OCI-LY7 (cell line): ENCODE data around the gene PPP3CA. TPM values are rescaled to one million over a fixed set of nuclear protein-coding genes. Genes with fewer than 3 reads are reported as not detected.

Experiments
- BruUV-seq: library from RNA; stranded (reverse); fragments of 400-500 nt; replicated peaks from 2 replicates; lab custom pipeline; 2021; lab: Mats Ljungman, UMichigan
- CTCF ChIA-PET: fragments of 300-600 bp; sonication (Branson Sonifier 250); formaldehyde crosslinking; loops from one replicate; lab custom pipeline; 2022; ENCODE audit warnings: antibody characterized with exemption; ENCODE audit not compliant: unreplicated experiment; lab: Charles Lee
- POLR2A ChIA-PET: fragments of 300-600 bp; sonication (Branson Sonifier 250); formaldehyde crosslinking; loops from one replicate; lab custom pipeline; 2022; ENCODE audit warnings: antibody characterized with exemption; lab: Charles Lee
- DNase-seq: peaks from one replicate; pipeline ENCODE4 v3.0.0-alpha.2; 2015; ENCODE audit warnings: low spot score
- H2AFZ ChIP-seq: fragments of 200-600 bp; sonication (generic), shearing (Covaris generic); 2 replicates; pipeline ENCODE4 v1.6.1; 2014; ENCODE audit warnings: mild to moderate bottlenecking, antibody characterized with exemption, low read length, moderate library complexity
- H3K27ac ChIP-seq: fragments of 200-600 bp; sonication (generic); 2 replicates; pipeline ENCODE4 v1.5.1; 2014; ENCODE audit warnings: mixed run types, low read depth, mild to moderate bottlenecking, moderate library complexity, low read length, inconsistent platforms; ENCODE audit not compliant: poor library complexity, severe bottlenecking
- H3K36me3 ChIP-seq: fragments of 200-600 bp; sonication (generic); 2 replicates; pipeline ENCODE4 v1.6.1; 2014; ENCODE audit warnings: mild to moderate bottlenecking, antibody characterized with exemption, low read length, moderate library complexity, mixed read lengths; ENCODE audit not compliant: insufficient read depth
- H3K4me1 ChIP-seq: fragments of 200-600 bp; sonication (generic); 2 replicates; pipeline ENCODE4 v1.5.1; 2014; ENCODE audit warnings: mild to moderate bottlenecking, low read length; ENCODE audit not compliant: insufficient read depth, poor library complexity, severe bottlenecking
- H3K4me2 ChIP-seq: fragments of 200-600 bp; sonication (generic); 2 replicates; pipeline ENCODE4 v1.6.1; 2014; ENCODE audit warnings: mild to moderate bottlenecking, low read length
- H3K4me3 ChIP-seq: fragments of 200-600 bp; sonication (generic); 2 replicates; pipeline ENCODE4 v1.5.1; 2014; ENCODE audit warnings: mild to moderate bottlenecking, low read depth, low read length; ENCODE audit not compliant: poor library complexity, severe bottlenecking
- H3K79me2 ChIP-seq: fragments of 200-600 bp; sonication (generic); 2 replicates; pipeline ENCODE4 v1.6.1; 2016; ENCODE audit warnings: low read depth, mild to moderate bottlenecking, low read length, moderate library complexity, mixed read lengths; ENCODE audit not compliant: insufficient read depth
- H3K9me2 ChIP-seq: fragments of 200-600 bp; sonication (generic); 2 replicates; pipeline ENCODE4 v1.6.1; 2016; ENCODE audit warnings: mild to moderate bottlenecking, low read length, mixed read lengths; ENCODE audit not compliant: insufficient read depth
- H3K9me3 ChIP-seq: fragments of 200-600 bp; sonication (generic); 2 replicates; pipeline ENCODE4 v1.6.1; 2014; ENCODE audit warnings: mild to moderate bottlenecking, mixed run types, low read length, mixed read lengths
- H4K20me1 ChIP-seq: fragments of 200-600 bp; sonication (generic); 2 replicates; pipeline ENCODE4 v1.6.1; 2014; ENCODE audit warnings: mild to moderate bottlenecking, antibody characterized with exemption, low read length, moderate library complexity, mixed read lengths; ENCODE audit not compliant: insufficient read depth
- EZH2phosphoT487 ChIP-seq: fragments of 200-600 bp; sonication (generic); IDR thresholded peaks from 2 replicates; pipeline ENCODE4 v1.6.1; 2018; ENCODE audit warnings: low read depth, borderline replicate concordance, mild to moderate bottlenecking, mixed run types, antibody characterized with exemption, low read length, moderate library complexity, mixed read lengths
- intact Hi-C: fragments of 100-400 bp; cut with micrococcal nuclease; formaldehyde crosslinking; loops from one replicate; pipeline ENCODE4 v1.10.0; 2022; ENCODE audit not compliant: unreplicated experiment
- total RNA-seq, 2 experiments: library from RNA; depleted of rRNA in 1 of 2; stranded (reverse); fragments of >200 nt in 1 of 2; shearing (Covaris generic) in 1 of 2; gene quantifications; 2 replicates each; pipeline ENCODE4 v1.2.3, GENCODE V29; 2014 to 2022
- TF ChIP-seq, protein P1 (sequence below): fragments of 200-600 bp; sonication (generic); conservative IDR thresholded peaks from 2 replicates; pipeline ENCODE4 v1.5.1; 2014; ENCODE audit warnings: mild to moderate bottlenecking, antibody characterized with exemption, low read length, moderate library complexity, mixed read lengths

The PPP3CA gene
- total RNA-seq, 2 experiments from 2014 or later: 9.2 to 13.6 TPM

GRCh38 chr4:101339332-101339731 is 8.0 kb downstream of the PPP3CA start:
- no peak overlapping the region for H2AFZ ChIP-seq
- no peaks in the 10 kb centered on the region for H3K36me3 ChIP-seq
- no peak for TF ChIP-seq EZH2phosphoT487
- TF ChIP-seq, protein P1, sequence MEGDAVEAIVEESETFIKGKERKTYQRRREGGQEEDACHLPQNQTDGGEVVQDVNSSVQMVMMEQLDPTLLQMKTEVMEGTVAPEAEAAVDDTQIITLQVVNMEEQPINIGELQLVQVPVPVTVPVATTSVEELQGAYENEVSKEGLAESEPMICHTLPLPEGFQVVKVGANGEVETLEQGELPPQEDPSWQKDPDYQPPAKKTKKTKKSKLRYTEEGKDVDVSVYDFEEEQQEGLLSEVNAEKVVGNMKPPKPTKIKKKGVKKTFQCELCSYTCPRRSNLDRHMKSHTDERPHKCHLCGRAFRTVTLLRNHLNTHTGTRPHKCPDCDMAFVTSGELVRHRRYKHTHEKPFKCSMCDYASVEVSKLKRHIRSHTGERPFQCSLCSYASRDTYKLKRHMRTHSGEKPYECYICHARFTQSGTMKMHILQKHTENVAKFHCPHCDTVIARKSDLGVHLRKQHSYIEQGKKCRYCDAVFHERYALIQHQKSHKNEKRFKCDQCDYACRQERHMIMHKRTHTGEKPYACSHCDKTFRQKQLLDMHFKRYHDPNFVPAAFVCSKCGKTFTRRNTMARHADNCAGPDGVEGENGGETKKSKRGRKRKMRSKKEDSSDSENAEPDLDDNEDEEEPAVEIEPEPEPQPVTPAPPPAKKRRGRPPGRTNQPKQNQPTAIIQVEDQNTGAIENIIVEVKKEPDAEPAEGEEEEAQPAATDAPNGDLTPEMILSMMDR: no peak
- no peaks in the 10 kb centered on the region for H3K79me2 ChIP-seq
- H3K4me1 ChIP-seq: peaks cover 10% of the 10 kb centered on the region
- intact Hi-C loops: no loop called here
- H3K9me3 ChIP-seq: no peaks in the 10 kb centered on the region
- H3K27ac ChIP-seq: no peak overlapping the region
- ChIA-PET CTCF (no interaction called here), POLR2A (interaction anchor here (0.8 to 1.2 kb wide), 3 partner anchors 10 to 80 kb away, joined by 3 to 4 read pairs (median 3); no protein-coding TSS in a partner anchor)
- H3K4me3 ChIP-seq: no peak overlapping the region
- DNase-seq: no peak
- no peak overlapping the region for H3K4me2 ChIP-seq
- no TSS peak for BruUV-seq
- peaks cover 5% of the 10 kb centered on the region; the same call in 1 of the 2 replicates for H4K20me1 ChIP-seq
- H3K9me2 ChIP-seq: no peaks in the 10 kb centered on the region

GRCh38 chr4:101337688-101338087 is 9.6 kb downstream of the PPP3CA start:
- no peaks in the 10 kb centered on the region for H3K79me2 ChIP-seq
- no TSS peak for BruUV-seq
- H3K9me3 ChIP-seq: no peaks in the 10 kb centered on the region
- TF ChIP-seq EZH2phosphoT487: no peak
- TF ChIP-seq, protein P1: no peak
- H3K36me3 ChIP-seq: no peaks in the 10 kb centered on the region
- no peak for DNase-seq
- no peak overlapping the region for H3K27ac ChIP-seq
- CTCF ChIA-PET: no interaction called here
- H4K20me1 ChIP-seq: no peaks in the 10 kb centered on the region
- H2AFZ ChIP-seq: no peak overlapping the region
- peaks cover 10% of the 10 kb centered on the region for H3K4me1 ChIP-seq
- POLR2A ChIA-PET: no interaction called here
- intact Hi-C loops: no loop called here
- H3K4me2 ChIP-seq: no peak overlapping the region
- H3K4me3 ChIP-seq: no peak overlapping the region
- H3K9me2 ChIP-seq: no peaks in the 10 kb centered on the region

GRCh38 chr4:101334963-101335572 is 12.3 kb downstream of the PPP3CA start:
- ChIA-PET POLR2A (no interaction called here), CTCF (no interaction called here)
- BruUV-seq: no TSS peak
- no peak overlapping the region for H2AFZ ChIP-seq
- H3K4me2 ChIP-seq: no peak overlapping the region
- no peak overlapping the region for H3K27ac ChIP-seq
- H3K4me1 ChIP-seq: peaks cover 10% of the 10 kb centered on the region
- no peak for DNase-seq
- H3K36me3 ChIP-seq: no peaks in the 10 kb centered on the region
- no peak for TF ChIP-seq EZH2phosphoT487
- TF ChIP-seq, protein P1: no peak
- intact Hi-C loops: no loop called here
- no peaks in the 10 kb centered on the region for H3K79me2 ChIP-seq
- no peak overlapping the region for H3K4me3 ChIP-seq
- no peaks in the 10 kb centered on the region for H3K9me3 ChIP-seq
- no peaks in the 10 kb centered on the region for H3K9me2 ChIP-seq
- H4K20me1 ChIP-seq: no peaks in the 10 kb centered on the region
